COR-L47 (cell line): ENCODE results near the gene KRTAP1-5.
"Not testable (repeated sequence)": the region's sequence is repeated elsewhere in the genome, so short reads cannot be mapped to it uniquely, and the experiment has no call there.

Experiments used
- DNase-seq: peaks from one replicate; lab custom pipeline; 2025; lab: John Stamatoyannopoulos, UW

Gene KRTAP1-5, protein sequence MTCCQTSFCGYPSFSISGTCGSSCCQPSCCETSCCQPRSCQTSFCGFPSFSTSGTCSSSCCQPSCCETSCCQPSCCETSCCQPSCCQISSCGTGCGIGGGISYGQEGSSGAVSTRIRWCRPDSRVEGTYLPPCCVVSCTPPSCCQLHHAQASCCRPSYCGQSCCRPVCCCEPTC

DNA sequence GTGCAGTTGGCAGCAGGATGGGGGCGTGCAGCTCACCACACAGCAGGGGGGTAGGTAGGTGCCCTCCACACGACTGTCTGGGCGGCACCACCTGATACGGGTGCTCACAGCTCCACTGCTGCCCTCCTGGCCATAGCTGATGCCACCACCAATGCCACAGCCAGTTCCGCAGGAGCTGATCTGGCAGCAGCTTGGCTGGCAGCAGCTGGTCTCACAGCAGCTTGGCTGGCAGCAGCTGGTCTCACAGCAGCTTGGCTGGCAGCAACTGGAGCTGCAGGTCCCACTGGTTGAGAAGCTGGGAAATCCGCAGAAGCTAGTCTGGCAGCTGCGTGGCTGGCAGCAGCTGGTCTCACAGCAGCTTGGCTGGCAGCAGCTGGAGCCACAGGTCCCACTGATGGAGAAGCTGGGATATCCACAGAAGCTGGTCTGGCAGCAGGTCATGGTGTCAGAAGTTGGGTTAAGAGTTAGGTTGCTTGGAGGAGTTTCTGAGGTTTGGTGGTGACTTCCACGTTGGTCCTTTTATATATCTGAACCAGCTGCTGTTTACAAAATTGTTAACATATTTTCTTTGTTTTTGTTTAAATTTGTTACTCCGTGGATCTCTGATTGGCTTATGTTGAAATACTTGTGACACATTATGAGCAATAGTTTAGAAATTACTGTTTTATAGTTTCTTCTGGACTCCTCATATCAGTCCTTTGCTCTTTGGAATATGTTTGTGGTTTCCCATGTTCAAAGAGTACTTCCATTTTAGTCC lies at the start of gene KRTAP1-5:
KRTAP1-5 (minus strand) TSS at position 494 of the 757 bp plus-strand sequence; CDS start at position 441, 53 bp downstream.
- peak; percentile 26 for DNase-seq

DNA sequence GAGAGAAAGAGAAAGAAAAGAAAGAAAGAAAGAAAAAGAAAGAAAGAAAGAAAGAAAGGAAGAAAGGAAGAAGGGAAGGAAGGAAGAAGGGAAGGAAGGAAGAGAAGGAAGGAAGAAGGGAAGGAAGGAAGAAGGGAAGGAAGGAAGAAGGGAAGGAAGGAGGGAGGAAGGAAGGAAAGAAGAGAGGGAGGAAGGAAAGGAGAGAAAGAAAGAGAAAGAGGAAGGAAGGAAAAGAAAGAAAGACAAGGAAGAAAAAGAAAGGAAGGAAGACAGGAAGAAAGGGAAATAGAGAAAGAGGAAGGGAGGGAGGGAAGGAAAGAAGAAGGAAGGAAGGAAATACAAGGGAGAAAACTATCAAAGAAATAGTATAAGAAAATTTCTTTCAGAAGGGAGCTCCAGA lies 49.8 kb upstream of the KRTAP1-5 start:
- no peak for DNase-seq

DNA sequence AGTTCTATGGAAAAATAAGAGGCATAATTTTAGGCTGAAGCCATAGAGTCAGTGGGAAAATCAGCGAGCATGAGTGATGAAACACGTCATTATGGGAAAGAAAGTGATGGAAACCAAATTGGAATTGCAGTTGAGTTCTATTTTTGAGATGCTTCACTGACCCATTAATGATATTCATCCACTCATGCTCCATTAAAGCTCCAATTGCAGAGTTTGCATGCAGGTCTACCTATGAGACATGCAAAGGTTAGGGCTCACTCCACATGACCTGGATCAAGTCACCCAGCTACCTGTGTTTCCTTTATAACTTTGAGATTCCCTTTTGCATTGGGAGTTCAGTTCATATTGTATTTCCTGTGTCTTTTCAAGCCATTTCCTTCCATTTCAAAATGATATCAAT lies 46.7 kb upstream of the KRTAP1-5 start:
- no peak for DNase-seq

DNA sequence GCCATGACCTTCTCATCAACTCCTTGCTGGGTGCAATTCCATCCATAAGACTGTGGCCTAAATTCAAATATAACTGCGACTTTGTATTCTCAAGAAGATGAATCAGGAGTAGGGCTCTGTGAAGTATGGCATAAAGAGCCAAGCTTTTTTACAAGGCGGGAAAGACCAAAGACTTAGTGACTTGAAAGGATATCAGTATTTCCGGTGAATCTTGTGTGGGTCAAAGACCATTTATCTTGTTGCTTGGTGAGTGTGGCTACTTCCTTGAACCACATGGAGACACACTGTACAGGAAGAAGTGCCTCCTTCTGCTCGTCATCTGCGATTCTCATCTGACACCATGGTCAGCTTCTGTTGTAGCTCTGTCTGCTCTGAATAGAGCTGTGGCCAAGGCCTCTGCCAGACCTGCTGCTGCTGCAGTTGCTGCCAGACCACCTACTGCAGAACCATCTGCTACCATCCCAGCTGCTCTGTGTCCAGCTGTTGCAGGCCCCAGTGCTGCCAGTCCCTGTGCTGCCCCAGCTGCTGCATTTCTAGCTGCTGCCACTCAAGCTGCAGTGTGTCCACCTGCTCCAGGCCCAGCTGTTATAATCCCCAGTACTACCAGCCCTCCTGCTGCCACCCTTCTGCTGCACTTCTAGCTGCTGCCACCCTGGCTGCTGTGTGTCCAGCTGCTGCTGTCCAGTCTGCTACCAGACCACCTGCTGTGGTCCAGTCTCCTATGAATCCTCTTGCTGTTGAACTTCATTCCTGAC lies 44.8 kb upstream of the KRTAP1-5 start:
- DNase-seq, result no peak

DNA sequence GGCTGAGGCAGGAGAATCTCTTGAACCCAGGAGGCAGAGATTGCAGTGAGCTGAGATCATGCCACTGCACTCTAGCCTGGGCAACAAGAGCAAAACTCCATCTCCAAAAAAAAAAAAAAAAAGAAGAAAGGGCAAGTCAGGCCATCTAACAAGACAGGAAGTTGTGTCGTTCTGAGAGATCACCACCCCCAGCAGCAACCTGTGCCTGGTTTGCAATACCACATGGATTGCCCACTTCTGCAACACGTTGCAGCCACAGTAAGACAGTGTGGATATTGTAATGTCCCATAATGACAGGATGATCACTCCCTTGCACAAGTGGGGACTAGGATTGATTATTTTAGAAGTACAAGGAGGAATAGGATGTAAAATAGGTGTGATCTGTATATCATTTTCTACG lies 42.0 kb upstream of the KRTAP1-5 start:
- no peak for DNase-seq

DNA sequence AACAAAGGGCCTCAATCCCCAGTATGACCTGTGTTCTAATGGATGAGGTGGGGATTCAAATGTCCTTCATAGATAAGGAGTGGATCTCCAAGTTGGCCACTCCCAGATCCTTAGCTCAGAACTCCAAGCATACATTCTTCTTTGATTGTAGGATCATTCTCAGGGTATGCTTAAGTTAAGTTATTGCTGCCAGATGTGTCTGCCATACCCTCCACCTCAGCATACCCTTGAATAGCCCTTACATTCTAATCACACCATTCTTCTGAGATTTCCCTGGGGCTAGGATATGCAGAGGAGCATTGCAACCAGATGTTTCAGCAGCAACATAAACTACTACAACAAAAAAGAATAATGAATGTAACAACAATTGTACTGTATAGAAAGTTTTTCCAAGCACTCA lies 40.3 kb upstream of the KRTAP1-5 start:
- DNase-seq, result no peak

DNA sequence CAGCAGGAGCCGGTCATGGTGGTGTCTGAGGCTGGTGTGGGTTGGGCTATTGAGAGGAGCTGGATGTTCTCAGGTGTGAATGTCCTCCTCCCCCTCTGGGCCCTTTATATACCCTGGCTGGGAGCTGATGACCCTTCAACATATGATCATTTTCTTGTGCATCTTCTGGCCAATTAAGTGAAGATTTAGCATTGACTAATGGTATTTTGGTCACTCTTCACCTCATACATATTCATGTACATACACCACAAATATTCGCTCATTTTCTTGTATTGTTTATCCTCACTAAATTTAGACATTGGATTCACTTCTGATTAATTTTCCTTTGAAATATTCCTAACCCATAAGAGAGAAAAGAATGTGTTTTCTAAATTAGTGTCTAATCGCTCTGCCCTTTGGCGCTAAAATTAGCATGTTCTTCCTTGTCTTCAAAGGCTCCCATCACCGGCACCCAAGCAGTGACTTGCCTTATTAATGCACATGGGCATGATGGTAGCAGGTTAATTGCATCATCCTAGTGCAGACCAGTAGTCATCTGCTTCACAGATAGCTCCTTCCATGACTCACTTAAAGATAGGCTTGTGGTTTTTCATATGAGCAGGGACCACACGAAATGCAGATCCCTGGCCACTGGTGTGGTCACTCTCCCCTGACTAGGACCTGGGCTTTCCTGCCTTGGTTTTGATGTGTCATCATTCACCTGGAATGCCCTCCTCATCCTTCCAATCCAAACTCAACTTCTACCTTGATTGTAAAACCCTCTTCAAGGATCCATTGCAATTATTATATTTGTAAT lies 39.0 kb upstream of the KRTAP1-5 start, which contains the start of gene KRTAP2-4:
KRTAP2-4 (minus strand) TSS at position 51 of the 796 bp plus-strand sequence; CDS start at position 17, 34 bp downstream.
- no peak for DNase-seq

DNA sequence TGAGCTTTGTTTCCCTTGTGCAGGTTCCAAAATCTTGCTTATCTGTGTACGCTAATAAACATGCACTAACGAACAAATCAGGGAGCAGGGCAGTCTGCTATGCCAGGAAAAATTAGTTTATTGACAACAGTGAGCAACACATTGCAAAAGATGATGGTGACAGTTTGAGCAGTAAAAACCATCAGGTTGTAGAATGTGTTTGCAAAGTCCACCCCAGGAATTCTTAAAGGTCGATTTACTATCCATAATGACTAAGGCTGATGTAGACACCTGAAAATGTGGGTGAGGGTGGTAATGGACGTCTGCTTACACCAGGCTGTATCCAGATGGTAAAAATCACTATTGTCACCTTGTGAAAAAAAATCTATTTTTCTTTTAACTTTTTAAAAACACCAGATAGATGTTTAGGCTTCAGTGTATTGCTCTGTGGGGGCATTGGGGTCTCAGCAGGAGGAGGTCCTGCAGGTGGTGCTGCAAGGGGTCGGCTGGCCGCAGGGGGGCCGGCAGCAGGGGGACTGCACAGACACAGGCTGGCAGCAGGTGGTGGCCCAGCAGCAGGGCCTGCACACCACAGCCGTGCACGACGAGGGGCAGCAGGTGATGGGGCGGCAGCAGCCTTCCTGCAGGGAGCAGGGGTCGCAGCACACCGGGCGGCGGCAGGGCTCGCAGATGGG lies 38.1 kb upstream of the KRTAP1-5 start:
- not testable (repeated sequence) for DNase-seq

DNA sequence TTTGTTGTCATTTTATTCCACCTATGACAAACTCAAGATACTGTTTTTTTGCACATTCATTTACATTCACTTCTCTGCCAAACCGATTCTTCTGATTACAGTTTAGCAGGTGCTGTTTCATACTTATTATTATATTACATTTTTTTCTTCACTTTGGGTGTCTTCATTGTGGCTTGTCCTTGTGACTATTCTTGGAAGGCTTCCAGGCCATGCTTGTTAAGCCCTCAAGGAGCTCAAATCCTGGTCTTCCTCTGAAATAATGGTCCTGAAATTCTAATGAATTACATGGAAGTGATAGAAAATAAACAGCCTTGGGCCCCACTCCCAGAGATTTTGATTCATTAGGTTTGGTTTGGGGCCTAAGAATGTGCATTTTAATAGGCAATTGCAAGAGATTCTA lies 37.3 kb upstream of the KRTAP1-5 start:
- DNase-seq, result no peak

DNA sequence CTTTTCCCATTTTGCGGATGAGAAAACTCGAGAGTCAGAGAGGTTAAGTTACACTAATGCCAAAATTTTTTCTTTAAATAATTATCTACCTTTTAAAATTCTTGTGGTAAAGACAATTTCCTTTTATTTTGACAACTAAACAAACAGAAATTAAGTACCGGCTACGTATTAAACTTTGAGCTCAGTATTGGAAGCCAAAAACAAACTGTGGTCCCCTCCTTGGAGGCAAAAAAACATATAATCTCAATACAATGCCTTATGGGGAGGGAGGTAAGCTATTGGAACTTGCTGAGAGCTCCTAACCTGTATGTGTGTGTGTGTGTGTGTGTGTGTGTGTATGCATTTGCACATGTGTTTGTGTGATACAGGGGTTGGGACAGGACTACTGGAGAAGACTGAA lies 36.4 kb upstream of the KRTAP1-5 start:
- DNase-seq, result no peak

DNA sequence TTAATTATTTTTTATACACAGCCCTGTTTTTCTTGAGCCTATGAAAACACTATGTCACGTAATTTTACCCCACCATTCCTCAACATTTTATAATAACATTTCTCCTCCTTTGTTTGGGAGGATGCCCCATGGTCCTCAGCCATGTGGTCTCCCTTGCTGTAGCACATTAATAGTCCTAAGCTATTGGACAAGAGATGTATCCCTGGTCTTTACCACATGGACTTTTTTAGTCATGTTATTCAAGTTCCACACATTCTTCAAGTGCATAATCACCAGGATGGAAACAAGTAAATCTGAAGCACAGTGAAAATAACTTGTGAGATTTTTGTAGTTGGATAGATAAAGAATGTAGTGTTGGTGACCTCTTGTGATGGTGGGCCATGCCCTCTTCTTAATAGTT lies 35.0 kb upstream of the KRTAP1-5 start:
- no peak for DNase-seq

DNA sequence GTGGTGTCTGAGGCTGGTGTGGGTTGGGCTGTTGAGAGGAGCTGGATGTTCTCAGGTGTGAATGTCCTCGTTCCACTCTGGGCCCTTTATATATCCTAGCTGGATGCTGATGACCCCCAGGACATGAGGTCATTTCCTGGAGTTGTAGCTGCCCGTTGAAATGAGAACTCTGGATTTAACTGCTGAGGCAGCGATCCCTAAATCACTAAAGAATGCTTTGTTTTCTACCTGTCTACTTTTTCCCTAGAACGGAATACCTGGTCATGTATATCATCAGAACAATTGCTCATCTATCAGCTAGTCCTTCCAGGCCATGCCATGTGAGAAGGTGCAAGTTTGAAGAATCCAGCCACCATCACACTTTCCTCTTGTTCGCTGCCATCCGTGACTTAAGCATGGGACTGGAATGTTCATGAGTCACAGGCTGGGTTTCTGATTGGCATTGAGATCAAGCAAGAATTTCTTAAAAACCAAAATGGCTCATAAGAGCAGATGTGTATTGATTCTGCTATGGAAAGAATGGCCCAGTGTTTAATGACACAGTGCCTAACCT lies 33.1 kb upstream of the KRTAP1-5 start, which contains the start of gene KRTAP2-3:
KRTAP2-3 (minus strand) TSS at position 63 of the 553 bp plus-strand sequence. CDS start 64 bp downstream, outside the sequence.
- no peak for DNase-seq

DNA sequence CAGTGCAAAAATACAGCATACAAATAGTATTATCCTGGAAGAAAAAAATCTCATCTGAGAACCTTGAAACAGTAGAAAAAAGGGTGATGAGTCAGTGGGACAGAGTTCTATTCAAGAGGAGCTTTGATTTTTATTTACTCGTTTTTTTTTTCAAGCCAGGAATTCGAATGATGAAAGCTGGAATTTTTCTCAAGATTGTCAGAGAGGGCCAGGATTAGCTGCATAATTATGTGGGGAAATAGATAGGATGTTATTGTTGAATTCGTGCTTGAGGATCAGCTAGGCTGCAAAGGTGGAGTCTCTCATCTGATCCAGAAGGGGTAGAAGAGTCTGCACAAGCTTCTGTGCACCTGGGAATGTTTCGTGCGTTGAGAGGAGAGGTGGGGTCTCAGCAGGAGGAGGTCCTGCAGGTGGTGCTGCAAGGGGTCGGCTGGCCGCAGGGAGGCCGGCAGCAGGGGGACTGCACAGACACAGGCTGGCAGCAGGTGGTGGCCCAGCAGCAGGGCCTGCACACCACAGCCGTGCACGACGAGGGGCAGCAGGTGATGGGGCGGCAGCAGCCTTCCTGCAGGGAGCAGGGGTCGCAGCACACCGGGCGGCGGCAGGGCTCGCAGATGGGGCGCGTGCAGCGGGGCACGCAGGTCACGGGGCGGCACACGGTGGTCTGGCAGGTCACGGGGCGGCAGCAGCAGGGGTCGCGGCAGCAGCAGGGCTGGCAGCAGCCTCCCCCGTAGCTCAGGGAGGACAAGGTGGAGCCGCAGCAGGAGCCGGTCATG lies 32.5 kb upstream of the KRTAP1-5 start:
- not testable (repeated sequence) for DNase-seq

DNA sequence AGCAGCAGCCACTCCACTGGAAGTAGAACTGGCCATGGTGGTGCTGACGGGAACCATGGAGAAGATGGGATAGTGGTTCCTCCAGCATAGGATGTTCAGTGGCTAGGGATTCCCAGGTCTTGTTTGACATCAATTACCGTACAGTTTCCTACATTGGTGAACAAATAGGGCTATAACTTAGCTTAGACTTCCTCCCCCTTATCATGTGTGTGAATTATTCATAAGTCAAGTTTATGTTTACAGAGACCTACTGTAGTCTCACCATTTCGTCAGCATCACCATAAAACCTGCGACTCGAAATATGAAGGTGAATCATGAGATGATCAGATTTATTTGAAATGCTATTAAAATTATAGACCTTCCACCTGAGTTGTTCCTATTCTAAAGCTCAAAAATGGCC lies 31.7 kb upstream of the KRTAP1-5 start:
- no peak for DNase-seq

DNA sequence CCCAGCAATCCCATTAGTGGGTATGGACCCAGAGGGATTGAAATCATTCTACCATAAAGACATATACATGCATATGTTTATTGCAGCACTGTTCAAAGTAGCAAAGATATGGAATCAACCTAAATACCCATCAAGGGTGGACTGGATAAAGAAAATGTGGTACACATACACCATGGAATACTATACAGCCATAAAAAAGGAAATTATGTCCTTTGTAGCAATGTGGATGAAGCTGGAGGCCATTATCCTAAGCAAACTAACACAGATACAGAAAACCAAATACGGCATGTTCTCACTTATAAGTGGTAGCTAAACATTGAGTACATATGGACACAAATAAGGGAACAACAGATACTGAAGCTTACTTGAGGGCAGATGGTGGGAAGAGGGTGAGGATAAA lies 30.5 kb upstream of the KRTAP1-5 start:
- DNase-seq, result no peak

DNA sequence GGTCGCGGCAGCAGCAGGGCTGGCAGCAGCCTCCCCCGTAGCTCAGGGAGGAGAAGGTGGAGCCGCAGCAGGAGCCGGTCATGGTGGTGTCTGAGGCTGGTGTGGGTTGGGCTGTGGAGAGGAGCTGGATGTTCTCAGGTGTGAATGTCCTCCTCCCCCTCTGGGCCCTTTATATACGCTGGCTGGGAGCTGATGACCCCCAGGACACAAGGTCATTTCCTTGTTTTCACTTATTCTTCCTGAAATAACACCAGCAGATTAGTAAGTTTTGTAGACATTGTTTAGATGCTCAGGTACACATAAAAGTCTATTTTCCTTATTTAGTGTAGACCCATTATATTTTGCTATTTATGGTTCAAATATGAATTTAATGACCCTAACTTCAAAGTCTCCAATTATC lies 28.1 kb upstream of the KRTAP1-5 start, which contains the start of gene KRTAP2-2:
KRTAP2-2 (minus strand) TSS at position 101 of the 400 bp plus-strand sequence; CDS start at position 82, 19 bp downstream.
- not testable (repeated sequence) for DNase-seq

DNA sequence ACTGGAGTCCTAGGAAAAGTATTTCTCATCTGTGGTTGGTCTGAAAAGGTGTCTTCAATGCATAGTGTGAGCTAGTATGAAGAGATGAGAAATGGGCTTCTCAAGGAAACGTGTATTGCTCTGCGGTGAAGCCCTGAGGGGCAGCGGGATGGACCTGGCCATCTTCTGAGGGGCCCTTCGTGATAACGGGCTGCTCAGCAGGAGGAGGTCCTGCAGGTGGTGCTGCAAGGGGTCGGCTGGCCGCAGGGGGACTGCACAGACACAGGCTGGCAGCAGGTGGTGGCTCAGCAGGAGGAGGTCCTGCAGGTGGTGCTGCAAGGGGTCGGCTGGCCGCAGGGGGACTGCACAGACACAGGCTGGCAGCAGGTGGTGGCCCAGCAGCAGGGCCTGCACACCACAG lies 27.5 kb upstream of the KRTAP1-5 start:
- DNase-seq, result not testable (repeated sequence)

DNA sequence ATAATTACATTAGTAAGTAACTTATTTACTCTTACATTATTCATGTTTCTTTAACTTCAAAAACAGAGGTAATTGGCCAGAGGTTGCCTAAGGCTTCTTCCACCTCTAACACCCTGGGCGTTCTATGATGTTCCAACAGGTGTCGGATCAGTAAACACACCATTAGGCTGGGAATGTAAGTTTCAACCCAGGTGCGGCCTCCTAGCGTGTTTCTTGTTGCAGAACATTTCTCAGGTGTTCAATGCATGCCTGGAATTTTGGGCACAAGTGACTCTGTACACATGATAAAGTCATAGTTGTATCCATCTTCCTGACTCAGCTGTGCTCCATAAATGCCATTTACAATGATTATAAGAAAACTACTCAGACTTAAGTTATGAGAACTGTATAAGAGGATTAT lies 27.0 kb upstream of the KRTAP1-5 start:
- no peak for DNase-seq

DNA sequence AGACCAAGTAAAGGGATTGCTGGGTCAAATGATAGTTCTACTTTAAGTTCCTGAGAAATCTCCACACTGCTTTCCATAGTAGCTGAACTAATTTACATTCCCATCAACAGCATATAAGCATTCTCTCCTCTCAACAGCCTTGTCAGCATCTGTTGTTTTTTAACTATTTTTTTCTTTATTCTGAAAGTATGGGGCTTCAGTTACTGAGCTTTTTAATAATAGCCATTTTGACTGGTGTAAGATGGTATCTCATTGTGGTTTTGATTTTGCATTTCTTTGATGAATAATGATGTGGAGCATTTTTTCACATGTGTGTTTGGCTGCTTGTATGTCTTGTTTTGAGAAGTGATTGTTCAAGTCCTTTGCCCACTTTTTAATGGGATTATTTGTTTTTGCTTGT lies 25.6 kb upstream of the KRTAP1-5 start:
- no peak for DNase-seq

DNA sequence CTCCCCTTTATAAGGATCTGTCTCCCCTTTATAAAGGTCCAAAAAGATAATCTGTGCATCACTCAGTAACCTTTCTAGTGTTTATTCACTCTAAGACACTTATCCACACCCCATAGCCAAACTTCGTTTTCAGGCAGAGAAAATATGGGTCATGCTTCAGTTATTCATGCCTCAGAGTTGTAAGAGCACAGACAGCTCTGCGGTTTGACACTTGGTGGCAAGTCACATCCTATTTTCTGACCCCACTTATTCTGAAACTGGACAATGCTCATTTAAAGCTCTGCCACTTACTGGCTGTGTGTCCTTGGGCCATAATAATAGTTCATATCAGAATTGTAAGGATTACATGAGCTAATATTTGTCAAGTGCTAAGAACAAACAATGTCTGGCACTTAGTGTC lies 22.1 kb upstream of the KRTAP1-5 start:
- DNase-seq, result no peak
